Measurements from ENCODE around the gene HOXC12. TPM values are rescaled to one million over a fixed set of nuclear protein-coding genes. Genes with fewer than 3 reads are reported as not detected.

Gene HOXC12
- total RNA-seq, 1 experiment from 2014 or later = not detected

DNA sequence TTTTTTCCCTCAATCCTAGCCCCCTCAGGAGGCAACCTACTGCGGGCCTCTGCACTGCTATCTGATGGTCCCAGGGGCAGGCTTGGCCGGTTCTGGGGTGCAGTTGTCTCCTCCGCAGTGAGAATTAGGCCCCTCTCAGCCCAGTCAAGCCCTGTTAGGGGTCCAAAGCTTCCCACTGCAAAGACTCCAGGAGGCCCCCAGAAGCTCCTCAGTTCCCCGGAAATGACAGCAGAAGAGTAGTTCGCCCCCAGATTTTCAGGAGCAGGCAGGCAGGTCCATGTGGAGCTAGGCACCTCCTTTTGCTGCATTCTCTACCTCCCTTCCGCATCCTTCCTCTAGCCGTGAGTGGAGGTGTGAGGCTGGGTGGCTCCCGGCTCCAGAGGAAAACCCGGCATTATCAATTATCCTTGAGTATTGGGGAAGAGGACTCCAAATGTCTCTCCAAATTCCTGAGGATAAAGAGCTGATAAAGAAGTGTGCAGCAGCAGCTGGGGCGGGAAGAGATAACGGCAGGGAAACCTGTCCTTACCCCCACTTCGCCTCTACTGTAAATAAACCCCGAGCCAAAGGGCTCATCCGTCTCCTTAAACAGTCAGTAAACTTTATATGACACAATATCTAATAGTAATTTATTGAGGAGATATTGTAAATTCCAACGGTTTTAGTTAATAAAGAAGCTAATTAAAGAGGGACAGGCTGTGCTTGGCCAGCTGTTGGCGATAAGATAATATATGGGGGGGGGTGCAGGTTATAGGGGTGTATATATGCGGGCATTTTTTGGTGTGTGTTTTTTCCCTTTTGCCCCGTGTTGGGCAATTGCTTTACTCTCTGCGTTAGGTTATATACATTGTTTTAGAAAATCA is 641 bp upstream of the HOXC12 start:
- in situ Hi-C loops (cut with HindIII; ENCODE audit: low sequenced_read_pairs) = no loop called here

DNA sequence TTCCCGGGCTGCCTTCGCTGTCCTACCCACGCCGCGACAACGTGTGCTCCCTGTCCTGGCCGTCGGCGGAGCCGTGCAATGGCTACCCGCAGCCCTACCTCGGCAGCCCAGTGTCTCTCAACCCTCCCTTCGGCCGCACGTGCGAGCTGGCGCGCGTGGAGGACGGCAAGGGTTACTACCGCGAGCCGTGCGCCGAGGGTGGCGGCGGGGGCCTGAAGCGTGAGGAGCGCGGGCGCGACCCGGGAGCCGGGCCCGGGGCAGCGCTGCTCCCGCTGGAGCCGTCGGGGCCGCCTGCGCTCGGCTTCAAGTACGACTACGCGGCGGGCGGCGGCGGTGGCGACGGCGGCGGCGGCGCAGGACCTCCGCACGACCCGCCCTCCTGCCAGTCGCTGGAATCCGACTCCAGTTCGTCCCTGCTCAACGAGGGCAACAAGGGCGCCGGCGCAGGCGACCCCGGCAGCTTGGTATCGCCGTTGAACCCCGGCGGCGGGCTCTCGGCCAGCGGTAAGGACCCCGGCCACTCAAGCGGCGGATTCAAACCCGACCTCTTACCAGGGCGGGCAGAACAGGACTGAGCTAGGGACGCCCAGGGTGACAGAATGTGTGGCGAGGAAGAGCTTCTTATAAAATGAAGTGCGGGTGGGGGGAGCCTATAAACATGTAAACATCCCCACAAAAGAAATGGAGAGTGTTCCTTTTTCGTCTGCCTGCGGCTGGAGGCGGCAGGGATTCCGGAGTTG is 503 bp downstream of the HOXC12 start:
- no peak for DNase-seq (ENCODE audit: low spot score)

More for the DNA sequence above, 641 bp upstream of the HOXC12 start:
- no peak for DNase-seq (ENCODE audit: low spot score)

DNA sequence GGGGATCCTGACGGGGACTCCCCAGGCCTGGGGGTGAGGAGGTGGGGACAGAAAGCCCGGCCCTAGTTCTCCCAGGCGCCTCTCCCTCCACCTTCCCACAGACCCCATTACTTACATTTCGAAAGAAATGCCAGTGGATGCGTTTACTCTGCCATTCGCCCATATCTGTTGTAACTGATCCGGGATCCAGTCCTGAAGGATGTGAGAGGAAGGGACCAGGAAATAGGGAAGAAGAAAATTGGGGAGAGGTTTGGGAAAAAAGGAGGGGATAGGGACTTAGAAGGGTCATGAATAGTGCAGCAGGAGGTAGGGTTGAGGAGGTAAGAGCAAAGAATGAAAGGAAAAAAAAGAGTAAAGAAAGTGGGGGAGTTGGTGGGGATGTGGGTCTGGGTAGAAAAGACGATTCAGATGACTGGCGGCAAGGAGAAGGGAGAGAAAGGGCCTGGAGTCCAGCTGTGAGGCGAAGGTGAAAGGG is 1.1 kb downstream of the HOXC12 start:
- DNase-seq (ENCODE audit: low spot score) = no peak
- in situ Hi-C loops (cut with HindIII; ENCODE audit: low sequenced_read_pairs) = no loop called here

More for the DNA sequence above, 503 bp downstream of the HOXC12 start:
- in situ Hi-C loops (cut with HindIII; ENCODE audit: low sequenced_read_pairs) = no loop called here

DNA sequence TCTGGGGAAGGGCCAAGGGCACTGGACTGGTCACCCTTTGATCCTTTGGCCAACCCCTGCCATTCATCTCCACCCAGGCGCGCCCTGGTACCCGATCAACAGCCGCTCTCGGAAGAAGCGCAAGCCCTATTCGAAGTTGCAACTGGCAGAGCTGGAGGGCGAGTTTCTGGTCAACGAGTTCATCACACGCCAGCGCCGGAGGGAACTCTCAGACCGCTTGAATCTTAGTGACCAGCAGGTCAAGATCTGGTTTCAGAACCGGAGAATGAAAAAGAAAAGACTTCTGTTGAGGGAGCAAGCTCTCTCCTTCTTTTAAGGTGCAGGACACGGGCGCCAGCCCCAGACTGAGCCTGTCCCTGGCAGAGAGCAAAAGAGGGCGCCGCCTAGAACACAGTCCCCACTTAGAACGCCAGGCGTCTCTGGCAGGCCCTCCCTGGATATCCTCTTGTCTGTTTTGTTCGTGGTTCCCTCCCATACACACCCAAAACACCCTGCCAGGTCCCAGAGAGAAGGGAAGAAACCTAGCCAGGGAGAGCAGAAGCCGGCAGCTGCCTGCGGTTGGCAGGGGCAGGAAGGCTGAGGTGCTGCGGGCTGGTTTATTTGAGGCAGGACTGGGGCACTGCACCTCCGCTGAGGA is 1.7 kb downstream of the HOXC12 start:
- in situ Hi-C loops (cut with HindIII; ENCODE audit: low sequenced_read_pairs) = no loop called here

DNA sequence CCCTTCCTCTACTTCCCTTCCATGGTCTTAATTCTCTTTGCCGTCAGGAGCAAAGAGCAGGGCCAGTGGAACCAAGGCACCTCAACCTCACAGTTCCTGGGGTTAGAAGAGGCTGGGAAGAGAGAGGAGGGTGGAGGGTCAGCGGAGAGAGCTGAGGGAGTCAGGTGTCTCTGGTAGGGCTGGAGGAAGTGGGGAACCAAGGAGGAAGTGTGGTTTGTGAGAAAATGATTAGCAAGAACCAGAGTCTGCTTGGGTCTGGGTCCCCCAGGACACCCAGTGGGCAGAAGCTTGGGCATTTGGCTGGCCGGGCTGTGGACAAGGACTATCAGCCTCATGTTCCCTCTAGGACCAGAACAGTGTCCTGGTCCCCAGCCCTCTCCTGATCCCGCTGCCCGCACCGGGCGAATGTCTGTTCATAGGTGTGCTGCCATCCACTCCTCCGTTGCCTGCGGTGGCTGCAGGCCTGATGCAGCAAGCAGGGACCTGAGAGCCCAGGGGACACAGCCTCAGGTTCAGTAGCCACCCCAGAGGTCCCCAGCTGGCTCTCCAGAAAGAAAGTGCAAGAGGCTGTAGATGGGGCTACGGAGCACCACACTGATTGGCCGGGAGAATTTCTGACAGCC is 2.3 kb downstream of the HOXC12 start:
- no peak for DNase-seq (ENCODE audit: low spot score)
- in situ Hi-C loops (cut with HindIII; ENCODE audit: low sequenced_read_pairs) = no loop called here

More for the DNA sequence above, 1.7 kb downstream of the HOXC12 start:
- DNase-seq (ENCODE audit: low spot score) = no peak

DNA sequence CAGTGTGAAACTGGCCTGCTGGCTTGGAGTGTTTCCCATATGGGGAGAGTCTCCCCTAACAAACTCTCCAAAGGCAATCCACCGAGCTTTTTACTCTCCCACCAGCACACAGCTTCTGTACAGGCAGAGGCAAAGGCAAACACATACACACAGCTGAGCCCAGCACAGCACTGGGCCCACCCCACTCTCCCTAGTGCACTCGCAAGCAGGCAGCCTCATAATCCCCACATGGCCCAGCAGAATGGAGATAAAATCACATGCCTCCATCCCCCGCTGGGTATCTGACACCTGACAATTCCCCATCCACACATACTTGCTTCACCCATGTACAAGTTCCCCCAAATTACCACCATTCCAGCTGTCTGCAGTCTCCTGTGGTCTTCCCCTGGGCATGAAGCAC is 3.4 kb downstream of the HOXC12 start:
- no peak for DNase-seq (ENCODE audit: low spot score)
- in situ Hi-C loops (cut with HindIII; ENCODE audit: low sequenced_read_pairs) = no loop called here

DNA sequence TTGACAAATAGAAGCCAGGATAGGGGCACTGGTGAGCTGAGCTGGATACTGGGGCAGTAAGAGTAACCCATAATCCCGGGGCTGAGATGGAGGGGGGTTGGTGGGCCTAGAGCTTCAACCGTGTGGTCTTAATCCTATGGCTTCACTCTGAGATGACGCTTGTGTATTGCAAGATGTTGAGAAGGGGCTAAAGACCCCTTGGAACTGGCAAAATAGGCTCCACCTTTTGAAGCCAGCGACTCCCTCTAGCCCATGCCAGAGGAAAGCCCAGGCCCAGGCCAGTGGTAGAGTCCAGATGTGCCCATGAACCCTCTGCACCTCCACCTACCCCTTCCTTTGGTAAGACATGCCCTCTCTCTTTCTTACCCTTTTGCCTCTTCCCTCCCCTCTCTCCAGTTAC is 4.6 kb downstream of the HOXC12 start:
- DNase-seq (ENCODE audit: low spot score) = no peak
- in situ Hi-C loops (cut with HindIII; ENCODE audit: low sequenced_read_pairs) = no loop called here

DNA sequence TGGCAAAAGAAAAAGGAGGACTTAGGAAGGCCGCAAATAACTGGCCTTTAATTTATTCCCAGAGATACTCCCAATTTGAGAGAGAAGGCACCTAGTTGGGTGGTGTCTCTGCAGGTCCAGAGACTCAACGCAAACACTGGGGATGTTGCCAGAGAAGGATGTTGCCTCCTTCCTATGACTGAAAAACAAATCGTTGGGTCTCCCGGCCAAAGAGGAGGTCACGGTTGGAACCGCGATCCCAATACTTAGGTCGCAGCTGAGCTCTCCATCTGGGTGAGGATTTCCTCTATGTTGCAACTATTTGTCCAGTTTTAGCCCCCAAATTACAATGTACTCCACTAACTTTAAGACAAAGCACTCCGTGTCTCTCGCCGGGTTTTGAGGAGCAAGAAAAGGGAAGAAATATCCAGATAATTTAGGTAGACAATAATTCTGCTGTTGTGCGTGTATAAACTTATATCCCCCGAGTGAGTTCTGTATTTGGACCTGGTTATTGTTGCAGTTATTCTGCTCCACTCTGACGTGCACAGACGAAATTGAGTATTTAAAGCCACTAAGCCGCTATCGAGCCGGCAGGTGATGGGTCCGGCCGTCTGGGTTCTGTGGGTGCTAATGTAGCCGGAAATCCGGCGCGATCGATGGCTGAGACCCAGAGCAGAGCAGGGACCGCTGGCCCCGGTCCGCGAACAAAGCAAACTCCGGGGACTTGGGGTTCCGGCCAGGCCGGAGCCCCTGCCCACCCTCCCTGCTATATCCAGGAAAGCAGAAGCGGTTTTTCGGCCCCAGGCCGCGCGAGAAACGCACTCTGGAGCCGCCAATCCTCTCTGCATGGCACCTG is 5.7 kb downstream of the HOXC12 start:
- no peak for DNase-seq (ENCODE audit: low spot score)

DNA sequence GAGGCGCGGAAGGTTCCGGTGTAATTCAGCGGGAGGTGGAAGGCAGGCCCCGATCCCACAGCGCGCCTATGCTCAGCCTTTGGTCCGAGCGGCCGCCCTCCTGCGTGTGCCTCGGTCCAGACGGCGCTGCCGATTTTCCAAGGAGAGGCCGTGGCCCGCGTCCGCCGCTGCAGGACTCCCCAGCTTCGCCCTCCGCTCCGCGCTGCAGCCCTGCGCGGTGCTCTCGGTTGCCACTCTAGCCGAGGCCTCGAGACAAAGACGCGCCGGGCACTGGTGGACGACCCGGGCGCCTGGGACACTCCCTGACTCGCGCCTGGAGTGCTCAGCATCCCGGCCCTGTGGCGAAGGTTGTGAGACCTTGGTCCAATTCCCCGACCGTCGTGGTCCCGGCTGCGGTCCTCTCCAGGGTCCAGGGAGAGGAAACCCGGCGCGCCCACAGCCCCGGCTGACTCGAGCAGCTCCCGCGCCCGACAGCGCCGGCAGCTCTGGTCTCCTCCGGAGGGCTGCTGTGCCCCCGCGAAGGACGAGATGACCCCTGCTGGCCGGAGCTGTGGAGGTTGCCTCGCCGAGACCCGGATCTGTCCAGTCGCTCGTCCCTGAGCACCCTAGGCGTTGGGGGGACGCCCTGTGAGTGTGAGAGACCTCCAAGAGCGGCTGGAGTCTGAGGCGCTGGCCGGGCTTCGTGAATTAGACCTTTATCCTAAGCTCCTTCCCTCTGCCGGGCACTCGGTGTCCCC is 6.5 kb downstream of the HOXC12 start:
- no peak for DNase-seq (ENCODE audit: low spot score)
- in situ Hi-C loops (cut with HindIII; ENCODE audit: low sequenced_read_pairs) = no loop called here

More for the DNA sequence above, 5.7 kb downstream of the HOXC12 start:
- in situ Hi-C loops (cut with HindIII; ENCODE audit: low sequenced_read_pairs) = no loop called here

DNA sequence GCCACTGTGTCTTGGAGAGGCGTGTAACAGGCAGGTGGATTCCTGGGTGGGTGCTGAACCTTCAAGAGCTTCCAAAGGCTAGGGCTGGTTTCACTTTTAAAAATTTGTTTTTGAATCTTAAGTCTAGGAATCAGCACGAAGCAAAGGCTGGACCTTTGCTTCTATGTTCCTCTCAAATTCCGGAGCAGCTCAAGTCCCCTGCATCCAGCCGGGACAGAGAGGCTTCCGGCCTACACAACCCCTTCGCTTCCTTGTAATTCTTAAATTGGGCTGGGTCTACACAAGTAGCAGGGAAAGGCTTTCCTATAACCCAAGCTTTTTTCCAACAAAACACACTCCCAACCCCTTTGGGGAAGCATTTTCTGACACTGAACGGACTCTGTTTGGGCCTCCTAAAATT is 8.3 kb downstream of the HOXC12 start:
- DNase-seq (ENCODE audit: low spot score) = no peak
- in situ Hi-C loops (cut with HindIII; ENCODE audit: low sequenced_read_pairs) = no loop called here

DNA sequence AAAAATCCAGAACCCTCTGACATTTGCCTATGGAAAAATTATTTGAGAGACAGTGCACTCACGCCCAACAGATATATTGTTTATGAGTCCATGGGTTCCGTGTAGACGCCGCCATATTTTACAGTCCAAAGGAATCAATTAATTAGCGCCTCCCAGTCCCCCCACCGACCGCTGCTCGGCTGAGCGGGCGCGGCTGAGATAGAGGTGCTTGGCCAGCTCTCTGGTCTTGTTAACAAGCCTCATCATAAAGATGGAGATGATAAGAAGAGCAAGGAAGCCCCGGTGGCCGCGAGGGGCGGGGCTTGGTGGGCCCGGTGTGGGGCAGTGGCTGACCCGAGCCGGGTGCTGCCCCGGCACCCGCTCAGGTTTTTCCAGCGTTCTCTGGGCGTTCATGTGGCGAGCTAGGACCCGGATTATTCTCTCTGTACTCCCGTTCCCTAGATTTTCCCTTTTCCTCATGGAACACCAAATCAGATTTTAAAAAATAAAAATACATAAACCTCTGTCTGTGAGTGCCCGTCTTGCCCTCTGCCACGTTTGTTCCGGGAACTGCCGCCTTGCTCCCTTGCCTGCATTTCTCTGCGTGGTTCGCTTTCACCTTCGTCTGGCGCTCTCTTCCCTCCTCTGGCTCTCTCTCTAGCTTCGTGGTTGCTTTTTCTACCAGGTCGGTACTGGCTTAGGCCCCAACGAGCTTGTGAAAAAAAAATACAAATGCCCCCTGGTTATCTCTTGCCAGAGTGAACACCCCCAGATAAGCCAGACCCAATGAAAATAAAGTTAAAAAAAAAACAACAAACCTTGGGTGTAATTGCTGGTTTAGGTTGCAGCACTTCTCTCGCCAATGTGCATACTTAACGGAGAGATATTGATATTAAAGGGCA is 9.0 kb downstream of the HOXC12 start:
- in situ Hi-C loops (cut with HindIII; ENCODE audit: low sequenced_read_pairs) = no loop called here
- no peak for DNase-seq (ENCODE audit: low spot score)

DNA sequence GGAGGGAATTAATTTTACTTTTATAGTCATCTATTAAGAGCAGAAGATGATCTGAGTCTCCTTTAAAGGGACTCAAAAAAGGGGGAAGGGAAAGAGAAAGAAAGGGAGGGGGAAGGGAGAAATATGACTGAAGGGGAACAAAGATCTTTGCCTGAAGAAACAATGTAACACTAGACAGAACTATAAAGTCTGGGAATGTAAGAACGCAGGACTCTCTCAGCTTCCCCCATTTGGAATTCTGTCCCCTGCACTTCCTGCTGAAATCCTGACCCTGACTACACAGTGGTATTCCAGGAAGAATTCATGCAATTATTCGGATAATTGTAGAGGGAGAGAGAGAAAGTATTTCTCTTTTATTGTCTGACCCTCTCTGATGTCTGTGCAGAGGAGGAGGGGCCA is 9.6 kb downstream of the HOXC12 start:
- in situ Hi-C loops (cut with HindIII; ENCODE audit: low sequenced_read_pairs) = no loop called here

DNA sequence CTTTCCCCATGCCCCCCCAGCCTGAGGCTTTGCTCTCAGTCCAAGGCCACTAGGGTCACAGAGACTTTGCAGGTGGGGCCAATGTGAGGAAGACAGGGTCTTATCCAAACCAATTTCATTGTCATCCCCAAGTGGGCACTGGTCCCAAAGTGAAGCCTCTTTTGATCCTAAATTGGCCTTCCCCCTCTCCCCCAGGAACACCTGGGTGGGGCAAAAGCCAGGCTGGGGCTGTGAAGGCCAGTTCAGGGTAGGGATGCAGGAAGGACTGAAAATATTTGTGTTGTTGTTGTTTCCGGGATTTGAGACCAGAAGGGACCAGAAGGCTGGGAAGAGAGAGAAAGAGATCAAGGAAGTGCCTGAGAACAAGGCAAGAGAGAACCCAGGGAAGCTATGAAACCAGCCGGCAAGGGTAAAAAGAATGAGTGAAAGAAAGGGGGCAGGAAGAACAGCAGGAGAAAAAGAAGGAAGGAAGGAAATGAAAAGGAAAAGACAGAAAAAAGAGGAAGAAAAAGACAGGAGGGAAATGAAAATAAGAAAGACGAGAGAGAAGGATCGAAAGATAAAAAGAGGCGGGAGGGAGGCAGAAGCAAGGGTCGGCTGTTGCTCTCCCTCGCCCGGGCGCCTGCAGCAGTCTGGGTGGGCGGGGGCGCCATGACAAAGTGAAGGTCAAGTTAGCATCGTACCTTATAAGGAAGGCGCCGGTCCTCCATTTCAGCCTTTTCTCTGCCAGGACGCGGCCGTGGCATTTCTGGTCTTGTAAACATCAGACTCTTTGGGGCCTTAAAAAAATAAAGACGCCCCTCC is 10.8 kb downstream of the HOXC12 start:
- DNase-seq (ENCODE audit: low spot score) = no peak
- in situ Hi-C loops (cut with HindIII; ENCODE audit: low sequenced_read_pairs) = no loop called here

More for the DNA sequence above, 9.6 kb downstream of the HOXC12 start:
- no peak for DNase-seq (ENCODE audit: low spot score)

DNA sequence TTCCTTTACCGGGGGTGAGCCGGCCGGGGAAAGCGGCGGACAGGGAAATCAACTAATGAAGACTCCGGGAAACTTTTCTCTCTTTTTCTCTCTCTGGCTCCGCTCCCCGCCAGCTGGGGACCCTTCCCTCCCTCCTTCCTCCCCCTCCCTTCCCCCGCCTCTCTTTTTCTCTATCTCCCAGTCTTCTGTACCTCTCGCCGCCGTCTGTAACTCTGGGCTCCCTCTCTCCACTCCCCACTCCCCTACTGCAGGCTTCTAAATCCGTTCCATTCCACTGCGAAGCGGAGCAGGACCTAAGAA is 11.3 kb downstream of the HOXC12 start:
- in situ Hi-C loops (cut with HindIII; ENCODE audit: low sequenced_read_pairs) = no loop called here
- DNase-seq (ENCODE audit: low spot score) = no peak

DNA sequence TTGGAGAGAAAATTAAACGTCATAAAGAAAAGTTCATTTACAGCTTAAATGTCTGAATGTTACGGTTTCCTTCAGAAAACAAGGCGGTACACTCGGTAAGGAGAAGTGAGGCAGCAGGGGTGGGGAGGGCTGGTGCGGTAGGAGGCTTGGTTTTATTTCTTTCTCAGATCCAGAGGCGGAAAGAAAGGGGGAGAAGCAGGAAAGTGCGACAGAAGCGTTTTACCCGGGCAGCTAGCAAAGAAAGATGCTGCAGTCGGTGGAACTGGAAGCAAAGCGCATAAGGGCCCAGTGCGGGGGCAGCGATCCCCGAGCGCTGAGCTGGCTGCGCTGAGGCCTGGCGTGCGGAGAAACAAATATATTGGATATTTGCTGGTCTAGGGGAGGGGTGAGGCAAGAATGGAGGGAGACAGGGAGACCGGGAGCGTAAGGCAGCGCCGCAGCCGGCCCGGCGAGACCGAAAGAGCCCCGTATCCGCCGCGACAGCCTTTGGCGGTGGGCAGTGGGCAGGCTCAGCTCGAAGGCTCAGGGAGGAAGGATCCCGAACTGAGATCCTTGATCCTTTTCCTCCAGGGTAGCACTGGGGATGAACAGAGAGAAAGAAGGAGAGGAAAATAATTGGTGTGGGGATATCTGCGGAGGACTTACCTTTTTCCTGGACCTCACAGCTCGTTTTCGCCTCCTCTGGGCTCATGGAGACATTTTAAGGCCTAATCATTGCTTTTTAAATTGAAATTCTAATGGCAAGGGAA is 11.9 kb downstream of the HOXC12 start:
- no peak for DNase-seq (ENCODE audit: low spot score)
- in situ Hi-C loops (cut with HindIII; ENCODE audit: low sequenced_read_pairs) = no loop called here

DNA sequence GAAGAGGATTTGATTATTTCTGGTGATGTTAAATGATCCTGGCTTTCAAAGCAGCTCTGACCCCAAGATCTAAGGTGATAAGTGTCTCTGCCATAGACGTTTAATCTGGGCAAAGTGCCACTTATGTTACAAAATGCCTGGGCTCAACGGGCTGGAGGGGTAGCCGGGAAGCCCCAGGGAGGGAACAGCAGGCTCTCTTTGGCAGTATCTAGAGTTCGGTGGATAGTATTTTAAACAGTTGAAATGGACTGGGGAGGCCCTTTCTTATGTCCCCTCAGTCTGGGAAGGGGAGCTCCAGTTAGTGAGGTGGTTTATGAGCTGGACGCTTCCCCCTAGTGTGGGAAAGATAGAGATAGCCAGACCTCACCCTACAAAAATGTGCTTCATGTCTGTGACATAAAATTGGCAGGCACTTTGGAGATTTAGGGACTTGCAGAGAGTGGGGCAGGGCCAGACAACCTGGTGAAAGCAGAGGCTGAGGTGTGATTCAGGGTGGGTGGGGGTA is 12.8 kb downstream of the HOXC12 start:
- DNase-seq (ENCODE audit: low spot score) = no peak
- in situ Hi-C loops (cut with HindIII; ENCODE audit: low sequenced_read_pairs) = no loop called here

Data from G401 (cell line).